GM19468 (cell line): Measurements from ENCODE around the gene GABARAPL2.

Source experiments
- ATAC-seq: cut with Tn5 transposase; IDR thresholded peaks from one replicate; pipeline ENCODE4 v1.9.1; 2021; ENCODE audit warnings: mild to moderate bottlenecking, moderate library complexity, moderate number of reproducible peaks; ENCODE audit not compliant: unreplicated experiment; ENCODE audit errors: extremely low read depth

Gene GABARAPL2

DNA sequence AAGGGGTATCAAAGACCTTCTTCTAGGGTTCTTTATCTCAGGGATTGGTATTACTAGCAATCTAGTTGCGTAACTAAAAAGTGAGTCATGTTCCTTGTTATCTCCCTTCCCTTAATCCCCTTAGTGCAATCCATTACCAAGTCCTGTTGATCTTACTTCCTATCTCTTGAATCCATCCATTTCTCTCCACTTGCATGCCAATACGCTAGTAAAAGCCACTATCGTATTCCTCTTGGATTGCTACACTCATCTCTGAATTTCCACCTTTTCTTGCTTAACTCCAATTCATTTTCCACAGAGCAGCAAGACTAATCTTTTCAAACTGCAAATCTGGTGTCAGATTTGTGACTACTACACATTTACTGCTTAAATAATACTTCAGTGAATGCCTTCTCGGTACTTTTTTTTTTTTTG is 58.7 kb downstream of the GABARAPL2 start:
- ATAC-seq = no peak

DNA sequence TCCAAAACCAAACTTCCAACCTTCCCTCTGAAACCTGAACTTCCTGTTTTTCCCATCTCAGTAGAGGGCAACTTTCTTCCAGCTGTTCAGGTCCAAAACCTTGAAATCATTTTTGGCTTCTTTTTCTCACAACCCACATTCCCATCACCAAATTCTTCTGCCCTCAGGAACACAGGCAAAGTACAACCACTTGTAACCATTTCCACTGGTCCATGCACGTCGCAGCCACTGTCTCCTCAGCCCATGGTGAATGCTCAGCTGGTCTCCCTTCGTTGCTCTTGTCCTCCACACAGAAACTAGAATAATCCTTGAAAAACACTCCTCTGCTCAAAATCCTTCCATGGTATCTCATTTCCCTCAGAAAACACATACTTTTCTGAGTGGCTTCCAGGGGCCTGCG is 60.6 kb downstream of the GABARAPL2 start:
- ATAC-seq = no peak
